Spleen (tissue), 7 donors: ENCODE measurements around the gene CPNE2.

Experiments used
- POLR2A ChIP-seq, 3 donors: fragments of 450-650 bp; IDR thresholded peaks; one replicate each; pipeline ENCODE4 v1.5.1; 2017; ENCODE audit warnings: antibody characterized with exemption in 3 of 3, mild to moderate bottlenecking in 1 of 3
- POLR2AphosphoS5 ChIP-seq, 3 donors: sonication (generic); formaldehyde crosslinking; IDR thresholded peaks; one replicate each; pipeline ENCODE4 v1.5.1; 2017; ENCODE audit warnings: antibody characterized with exemption in 3 of 3
- TF ChIP-seq, protein P1 (sequence below), 11 experiments: fragments of 200-600 bp in 7 of 11; fragments of 450-650 bp in 4 of 11; sonication (generic) in 4 of 11; IDR thresholded peaks in 8 of 11; conservative IDR thresholded peaks in 3 of 11; 1 replicate in 7 of 11; 2 replicates in 4 of 11; pipeline versions ENCODE4 v1.4.0 to v1.8.0; 2016 to 2021; ENCODE audit warnings: antibody characterized with exemption in 11 of 11, inconsistent platforms in 4 of 11, mild to moderate bottlenecking in 1 of 11
- donor health status: DM: no; HTN: no; CAD: no; lungs with moderate emphysema.
- donor health status: DM: no; HTN: no; CAD: no.
- donor health status: DM: no; HTN: no; CAD: no.

DNA sequence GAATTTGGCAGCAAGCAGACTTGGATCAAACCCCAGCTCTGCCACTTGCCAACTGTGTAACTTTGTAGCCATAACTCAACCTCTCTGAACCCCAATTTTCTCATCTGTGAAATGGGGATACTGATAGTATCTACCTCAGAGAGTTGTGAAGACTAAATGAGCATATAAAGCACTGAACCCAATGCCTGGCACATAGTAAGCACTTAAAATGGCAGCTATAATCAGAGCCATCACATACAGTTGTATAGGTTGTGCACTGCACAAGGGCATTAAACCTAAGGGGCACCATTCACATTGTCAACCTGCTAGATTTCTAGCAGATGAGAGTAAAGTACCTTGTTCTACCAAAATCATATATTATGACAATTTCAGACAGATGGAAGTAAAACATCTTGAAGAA lies 10.6 kb upstream of the CPNE2 start:
- TF ChIP-seq, protein P1, sequence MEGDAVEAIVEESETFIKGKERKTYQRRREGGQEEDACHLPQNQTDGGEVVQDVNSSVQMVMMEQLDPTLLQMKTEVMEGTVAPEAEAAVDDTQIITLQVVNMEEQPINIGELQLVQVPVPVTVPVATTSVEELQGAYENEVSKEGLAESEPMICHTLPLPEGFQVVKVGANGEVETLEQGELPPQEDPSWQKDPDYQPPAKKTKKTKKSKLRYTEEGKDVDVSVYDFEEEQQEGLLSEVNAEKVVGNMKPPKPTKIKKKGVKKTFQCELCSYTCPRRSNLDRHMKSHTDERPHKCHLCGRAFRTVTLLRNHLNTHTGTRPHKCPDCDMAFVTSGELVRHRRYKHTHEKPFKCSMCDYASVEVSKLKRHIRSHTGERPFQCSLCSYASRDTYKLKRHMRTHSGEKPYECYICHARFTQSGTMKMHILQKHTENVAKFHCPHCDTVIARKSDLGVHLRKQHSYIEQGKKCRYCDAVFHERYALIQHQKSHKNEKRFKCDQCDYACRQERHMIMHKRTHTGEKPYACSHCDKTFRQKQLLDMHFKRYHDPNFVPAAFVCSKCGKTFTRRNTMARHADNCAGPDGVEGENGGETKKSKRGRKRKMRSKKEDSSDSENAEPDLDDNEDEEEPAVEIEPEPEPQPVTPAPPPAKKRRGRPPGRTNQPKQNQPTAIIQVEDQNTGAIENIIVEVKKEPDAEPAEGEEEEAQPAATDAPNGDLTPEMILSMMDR (IDR thresholded peaks at IDR 0.05 in 8 of 11, conservative IDR thresholded peaks at IDR 0.05 in 3 of 11), result no peak
- TF ChIP-seq POLR2A (IDR thresholded peaks at IDR 0.05), result no peak
- no peak for TF ChIP-seq POLR2AphosphoS5 (IDR thresholded peaks at IDR 0.05)
